H1 (cell line): ENCODE measurements around the gene FAM50B.

ENCODE experiments used
- CTCF ChIP-seq, 3 experiments: IDR thresholded peaks; 1 replicate in 2 of 3; 2 replicates in 1 of 3; pipeline versions ENCODE4 v1.5.1 to v1.6.1; 2011; ENCODE audit warnings: low read length in 3 of 3, mild to moderate bottlenecking in 3 of 3, inconsistent platforms in 2 of 3, low read depth in 1 of 3, moderate library complexity in 1 of 3; ENCODE audit not compliant: insufficient read depth in 1 of 3; ENCODE audit errors: control extremely low read depth in 1 of 3
- EP300 ChIP-seq, 2 experiments: IDR thresholded peaks; 1 replicate in 1 of 2; 2 replicates in 1 of 2; pipeline ENCODE4 v1.6.1; 2011 to 2012; ENCODE audit warnings: low read depth in 2 of 2, low read length in 2 of 2, mild to moderate bottlenecking in 2 of 2, borderline replicate concordance in 1 of 2, inconsistent platforms in 1 of 2, moderate library complexity in 1 of 2
- EZH2 ChIP-seq: fragments of 200-600 bp; sonication (generic); IDR thresholded peaks from 2 replicates; pipeline ENCODE4 v1.7.1; 2012; ENCODE audit warnings: low read depth, mild to moderate bottlenecking, moderate library complexity, low read length, inconsistent platforms; ENCODE audit not compliant: severe bottlenecking
- HDAC2 ChIP-seq, 2 experiments: fragments of 300-600 bp in 1 of 2; sonication (generic) in 1 of 2; IDR thresholded peaks; 2 replicates each; pipeline ENCODE4 v1.6.1; 2011 to 2012; ENCODE audit warnings: low read depth in 2 of 2, low read length in 2 of 2, mild to moderate bottlenecking in 2 of 2, moderate library complexity in 2 of 2, borderline replicate concordance in 1 of 2, inconsistent platforms in 1 of 2
- JUND ChIP-seq: IDR thresholded peaks from 2 replicates; pipeline ENCODE4 v1.6.1; 2011; ENCODE audit warnings: mild to moderate bottlenecking, improper control_type of control experiment, low read length
- NRF1 ChIP-seq: IDR thresholded peaks from 2 replicates; pipeline ENCODE4 v1.6.1; 2011; ENCODE audit warnings: mild to moderate bottlenecking, low read depth, low read length, improper control_type of control experiment
- POLR2A ChIP-seq, 2 experiments: IDR thresholded peaks; 1 replicate in 1 of 2; 2 replicates in 1 of 2; pipeline ENCODE4 v1.6.1; 2011; ENCODE audit warnings: low read depth in 2 of 2, low read length in 2 of 2, mild to moderate bottlenecking in 2 of 2; ENCODE audit errors: control extremely low read depth in 1 of 2
- RXRA ChIP-seq: IDR thresholded peaks from 2 replicates; pipeline ENCODE4 v1.6.1; 2011; ENCODE audit warnings: low read depth, mild to moderate bottlenecking, low read length, moderate library complexity; ENCODE audit not compliant: insufficient read depth
- SAP30 ChIP-seq: fragments of 300-600 bp; sonication (generic); IDR thresholded peaks from 2 replicates; pipeline ENCODE4 v1.7.1; 2012; ENCODE audit warnings: low read length, moderate library complexity, mild to moderate bottlenecking, inconsistent platforms; ENCODE audit not compliant: insufficient read depth, insufficient replicate concordance
- YY1 ChIP-seq: IDR thresholded peaks from 2 replicates; pipeline ENCODE4 v1.6.1; 2011; ENCODE audit warnings: low read depth, mild to moderate bottlenecking, low read length
- ZNF274 ChIP-seq: IDR thresholded peaks from 2 replicates; pipeline ENCODE4 v1.7.0; 2012; ENCODE audit warnings: low read length, borderline replicate concordance; ENCODE audit errors: extremely low read depth

DNA sequence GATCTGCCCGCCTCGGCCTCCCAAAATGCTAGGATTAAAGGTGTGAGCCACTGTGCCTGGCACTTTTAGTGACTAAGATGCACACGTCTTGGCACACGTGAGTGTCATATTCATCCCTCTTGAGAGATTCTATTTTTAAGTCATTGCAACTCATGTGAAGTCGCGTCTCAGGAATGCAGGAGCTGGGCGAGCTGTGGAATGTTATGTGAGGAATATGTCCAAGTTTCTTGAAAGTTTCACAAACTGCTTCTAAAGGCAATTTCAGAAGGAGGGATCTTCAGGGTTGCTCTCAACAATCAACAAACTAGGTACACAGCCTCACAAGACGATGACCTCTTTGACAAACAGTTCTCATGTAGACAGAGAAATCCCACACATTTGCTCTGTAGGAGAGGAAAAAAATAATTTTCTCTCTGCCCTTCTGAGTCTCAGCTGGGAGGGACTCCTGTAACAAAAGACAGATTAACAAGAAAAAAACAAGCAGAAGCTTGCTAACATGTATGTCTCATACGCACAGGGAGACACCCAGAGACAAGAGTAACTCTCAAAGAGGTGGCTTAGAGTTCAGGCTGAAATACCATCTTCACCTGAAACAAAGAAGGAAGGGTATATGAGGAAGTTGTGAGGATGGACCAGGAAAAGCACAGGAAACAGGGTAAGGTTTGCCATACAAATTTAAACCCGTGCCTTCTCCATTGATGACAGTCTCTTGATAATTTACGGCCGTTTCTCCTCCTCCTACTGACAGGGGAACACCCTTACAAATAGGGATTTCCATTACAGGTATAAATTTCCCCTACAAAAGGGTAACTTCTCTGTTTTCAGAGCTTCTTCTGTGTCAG, 45.3 kb upstream of the FAM50B start:
- no peak for TF ChIP-seq EP300 (IDR thresholded peaks at IDR 0.05; ENCODE audit: borderline replicate concordance in 1 of 2, low read depth in 2 of 2, low read length in 2 of 2)
- TF ChIP-seq CTCF (IDR thresholded peaks at IDR 0.05; ENCODE audit: control extremely low read depth in 1 of 3, insufficient read depth in 1 of 3, low read depth in 1 of 3, low read length in 3 of 3): no peak
- no peak for TF ChIP-seq JUND
- no peak for TF ChIP-seq SAP30
- TF ChIP-seq RXRA: no peak
- no peak for TF ChIP-seq POLR2A (IDR thresholded peaks at IDR 0.05; ENCODE audit: control extremely low read depth in 1 of 2, low read depth in 2 of 2, low read length in 2 of 2)
- TF ChIP-seq EZH2: no peak
- TF ChIP-seq ZNF274: no peak
- no peak for TF ChIP-seq HDAC2 (IDR thresholded peaks at IDR 0.05; ENCODE audit: borderline replicate concordance in 1 of 2, low read depth in 2 of 2, low read length in 2 of 2)
- no peak for TF ChIP-seq YY1
- no peak for TF ChIP-seq NRF1
